A549 treated with dexamethasone at 1 μM for 4 hours (cell line): Measurements from ENCODE around the gene MGAT4D. TPM values are rescaled to one million over a fixed set of nuclear protein-coding genes. Genes with fewer than 3 reads are reported as not detected.

ENCODE experiments used
- total RNA-seq: library from RNA; stranded (reverse); fragments of 200-300 nt; extraction: Qiagen RNA extraction; gene quantifications from 5 replicates; pipeline ENCODE4 v1.2.3, GENCODE V29; 2022

The MGAT4D gene
- not detected in 5 replicates for total RNA-seq

DNA sequence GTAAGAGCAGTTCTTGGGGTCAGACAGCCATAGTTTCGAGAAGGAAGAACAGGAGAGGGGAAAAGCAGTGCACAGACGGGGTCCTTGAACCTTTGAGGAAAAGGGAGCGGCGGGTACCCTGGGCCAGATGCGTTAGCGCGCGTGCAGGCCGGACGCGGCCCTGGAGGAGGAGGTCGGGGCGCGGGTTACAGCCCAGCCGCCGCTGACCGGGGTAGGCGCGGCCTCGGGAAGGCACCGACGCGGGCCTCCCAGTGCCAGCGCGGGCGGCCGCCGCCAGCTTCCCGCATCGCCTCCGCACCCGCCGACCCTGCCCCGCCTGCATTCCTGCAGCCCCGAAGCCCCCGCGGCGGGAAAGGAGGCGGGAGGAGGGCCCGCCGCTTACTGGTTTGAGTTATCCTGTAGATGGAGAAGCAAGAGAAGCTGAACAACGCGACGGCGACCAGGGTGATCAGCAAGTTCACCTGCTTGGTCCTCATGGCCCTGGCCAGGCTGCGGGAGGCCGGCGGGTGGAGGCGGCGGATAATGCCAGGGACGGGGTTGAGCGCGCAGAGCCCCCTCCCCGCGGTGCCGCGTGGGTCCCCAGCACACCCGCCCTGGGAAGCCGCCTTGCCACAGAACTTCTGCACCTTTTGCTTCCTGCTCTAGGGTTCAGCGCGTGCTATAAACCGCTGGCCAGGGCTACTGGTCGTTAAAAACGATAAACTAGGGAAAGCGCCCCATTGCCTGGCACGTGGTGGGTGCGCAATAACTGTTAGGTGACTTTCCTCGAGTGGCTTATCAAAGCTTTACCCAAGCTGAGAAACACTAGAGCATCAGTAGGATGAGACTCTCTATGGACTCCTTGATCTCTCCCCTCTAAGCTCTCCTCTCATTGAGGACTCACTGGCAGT, at the start of gene MGAT4D:
TSS of gene MGAT4D (minus strand) at position 547 of the 890 bp plus-strand sequence. CDS start at position 476, 71 bp downstream.

DNA sequence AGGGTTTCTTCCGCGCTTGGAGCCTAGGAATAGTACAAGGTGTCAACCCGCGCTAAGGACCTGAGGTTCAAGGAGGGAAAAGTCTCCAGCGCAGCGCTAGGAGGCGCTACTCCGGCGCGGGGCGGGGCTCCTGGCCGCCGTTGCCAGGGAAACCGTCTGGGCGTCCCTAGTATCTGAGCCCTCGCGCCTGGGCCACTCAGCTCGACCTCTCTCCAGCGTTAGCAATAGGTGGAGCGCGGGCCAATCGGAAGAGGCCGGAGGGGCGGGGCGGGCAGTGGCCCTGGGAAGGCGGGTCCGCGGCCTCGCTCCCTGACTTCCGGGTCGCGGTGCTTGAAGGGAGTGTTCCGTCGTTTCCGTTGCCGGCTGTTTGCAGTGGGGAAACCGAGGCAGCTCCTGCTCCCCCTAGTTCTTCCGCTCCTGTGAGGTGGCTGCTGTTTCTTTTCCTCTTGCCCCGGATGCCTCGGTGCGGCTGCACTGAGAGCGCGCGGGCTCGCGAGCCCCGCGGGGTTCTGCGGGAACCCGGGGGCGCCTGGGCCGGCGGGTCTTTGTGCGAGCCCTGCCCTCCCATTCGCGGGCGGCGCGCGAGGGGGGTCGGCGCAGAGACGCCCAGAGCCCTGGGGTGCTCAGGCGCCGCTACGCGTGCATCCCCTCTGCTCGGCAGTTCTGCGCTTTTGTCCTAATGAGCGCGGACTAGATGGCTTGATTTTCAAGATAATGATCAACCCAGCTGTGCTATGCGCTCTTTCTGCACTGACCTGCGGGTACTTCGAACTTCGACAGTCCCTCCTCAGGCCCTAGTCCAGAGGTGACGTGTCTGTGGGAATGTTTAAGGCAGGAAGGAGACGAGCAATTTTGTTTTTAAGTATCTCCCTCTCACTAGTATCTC, 26.0 kb upstream of the MGAT4D start, which contains the start of gene ELMOD2:
TSS of gene ELMOD2 (plus strand) at position 312 of the 886 bp plus-strand sequence. CDS start 1,261 bp downstream, outside the sequence.

GRCh38 chr4:140427106-140427918, 70.8 kb downstream of the MGAT4D start, which contains the start of gene CLGN:
Gene CLGN (minus strand): TSS chr4:140427648. CDS start chr4:140413078, 14,570 bp downstream.

Other genes starting within 250 kb of the MGAT4D start
- gene SCOC, start 124.6 kb downstream of the MGAT4D start, total RNA-seq: 22.6 to 30.0 TPM (median 28.1 TPM) in 5 replicates
- 4.9 to 6.1 TPM (median 5.1 TPM) in 5 replicates for gene CLGN, start 70.6 kb downstream of the MGAT4D start, total RNA-seq
- gene ELMOD2, start 25.9 kb upstream of the MGAT4D start, total RNA-seq: 10.3 to 14.9 TPM (median 11.0 TPM) in 5 replicates
- gene UCP1, start 70.7 kb upstream of the MGAT4D start, total RNA-seq: 0.06 to 0.07 TPM (median 0.07 TPM) in 3 of 5 replicates, not detected in the others